Measurements from ENCODE around the gene TSNAXIP1. TPM values are rescaled to one million over a fixed set of nuclear protein-coding genes. Genes with fewer than 3 reads are reported as not detected.
A peak's percentile ranks its signal among the peaks of the same experiment; 100 is the strongest.

Gene TSNAXIP1
- not detected in 2 replicates for total RNA-seq (2013; cell fraction: nucleolus; rRNA removed)
- 0.22 and 0.23 TPM in 2 replicates for total RNA-seq (2014; rRNA removed)
- 0.23 and 0.45 TPM in 2 replicates for total RNA-seq (2014; rRNA removed; fragmentation: Illumina TruSeq; extraction: Trizol)
- 0.13 and 0.62 TPM in 2 replicates for total RNA-seq (2021)
- 0.10 TPM for polyA plus RNA-seq (2011; ENCODE audit: low read depth)
- polyA plus RNA-seq (2011; rRNA removed) = 0.19 and 0.20 TPM in 2 replicates
- 0.13 and 0.25 TPM in 2 replicates for polyA plus RNA-seq (2011; cell fraction: cytosol; rRNA removed)
- polyA plus RNA-seq (2011; cell fraction: nucleus; rRNA removed) = 1.9 and 2.2 TPM in 2 replicates
- 0.14 and 0.30 TPM in 2 replicates for polyA plus RNA-seq (2012)
- 0.16 TPM in 1 of 2 replicates, not detected in the other for polyA plus RNA-seq (2014; fragmentation: Illumina TruSeq; extraction: Trizol)
- under 1 TPM in 1 of 2 experiments, not detected in 1; 0.09 TPM for polyA plus RNA-seq (2014; fragmentation: Nextera tagmentation; extraction: Ambion mirVana)
- 0.37 and 1.2 TPM in 2 replicates for polyA plus RNA-seq (2014; rRNA removed)
- under 1 TPM; 0.48 to 0.63 TPM for polyA plus RNA-seq (2016; fragmentation: Nextera tagmentation; extraction: Ambion mirVana)
- 0.15 and 0.51 TPM in 2 replicates for polyA minus RNA-seq (2011; rRNA and poly(A)+ RNA removed)
- not detected in 2 replicates for polyA minus RNA-seq (2011; cell fraction: cytosol; rRNA and poly(A)+ RNA removed)
- 0.36 and 1.1 TPM in 2 replicates for polyA minus RNA-seq (2011; cell fraction: nucleus; rRNA and poly(A)+ RNA removed)
- Bru-seq, nascent RNA = percentile 13 among the genes with signal in this experiment
- percentile 7 among the genes with signal in this experiment for BruChase-seq, experiment 1, labeled RNA remaining after a 6-hour chase
- percentile 7 among the genes with signal in this experiment for BruChase-seq, experiment 2, labeled RNA remaining after a 2-hour chase
- long read RNA-seq, experiment 1 = 0 reads
- long read RNA-seq, experiment 2 = 0 reads

- Histone ChIP-seq H3K4me1 (ENCODE audit: control insufficient read depth, insufficient read depth, low read length) (peaks cover 22% of the 10 kb centered on the region), H3K9me3 (replicated peaks; ENCODE audit: control insufficient read depth, insufficient read depth, low read length) (no peaks in the 10 kb centered on the region), H3K36me3 (ENCODE audit: control insufficient read depth in 2 of 2, insufficient read depth in 2 of 2, low read length in 1 of 2) (0 out of 4 replicates have a peak, but pooled peaks cover 0 to 2% of the 10 kb centered on the region in 2 experiments), H3K4me2 (ENCODE audit: control insufficient read depth, insufficient read depth) (peak within 1 kb of the TSS; percentile 92), H3K27ac (ENCODE audit: control insufficient read depth, insufficient read depth) (peak within 1 kb of the TSS; percentile 75), H2AFZ (ENCODE audit: control insufficient read depth, low read depth, low read length) (peak within 1 kb of the TSS; percentile 98), H3K4me3 (peak within 1 kb of the TSS; percentile 94), H3K79me2 (ENCODE audit: control insufficient read depth, insufficient read depth, low read length) (peaks cover 40% of the 10 kb centered on the region), H4K20me1 (ENCODE audit: control insufficient read depth, insufficient read depth) (no peaks in the 10 kb centered on the region), H3K9ac (ENCODE audit: control insufficient read depth, insufficient read depth, low read length) (peak within 1 kb of the TSS; percentile 86), H3K27me3 (replicated peaks in 1 of 2; ENCODE audit: control insufficient read depth in 2 of 2, insufficient read depth in 2 of 2, low read length in 1 of 2) (no peaks in the 10 kb centered on the region)
- FAIRE-seq (peak; percentile 89), DNase-seq (ENCODE audit: low read depth, low spot score) (peak; percentile 99), ATAC-seq (peak; percentile 93)
- in situ Hi-C loops (cut with MboI) = no loop called here
- ChIA-PET SMC1A (ENCODE audit: uncharacterized antibody, unreplicated experiment) (interaction anchor here (0.6 to 2.0 kb wide), 16 partner anchors 9 to 314 kb away, joined by 3 to 13 read pairs (median 3); partner anchors contain the start of gene GFOD2), RAD21 (ENCODE audit: unreplicated experiment) (interaction anchor here (0.7 to 3.0 kb wide), 13 partner anchors 10 to 286 kb away, joined by 3 to 18 read pairs (median 4); partner anchors contain the start of genes GFOD2, NUTF2 and PSMB10), CTCF (interaction anchor here (0.7 to 3.0 kb wide), 15 partner anchors 9 to 317 kb away, joined by 3 to 41 read pairs (median 4); partner anchors contain the start of gene CARMIL2), POLR2A (interaction anchor here (0.5 to 1.3 kb wide), 11 partner anchors 9 to 278 kb away, joined by 3 to 9 read pairs (median 4); partner anchors contain the start of genes GFOD2, NFATC3 and NUTF2)
- intact Hi-C loops (cut with micrococcal nuclease; ENCODE audit: unreplicated experiment) = loop anchor here (2.0 kb wide), 2 partner anchors 88 to 134 kb away; partner anchors contain the start of gene GFOD2
- under 1% methylated on average over 54 of the region's 54 CpGs for WGBS (ENCODE audit: insufficient coverage, insufficient replicate concordance, low lambda C conversion rate, missing lambda C conversion rate)
- BruUV-seq (replicated peaks) = no TSS peak
- no peak for TF ChIP-seq MYB (IDR thresholded peaks at IDR 0.05; ENCODE audit: borderline replicate concordance, low read depth, low read length)
- TF ChIP-seq SREBF1 (IDR thresholded peaks at IDR 0.05; ENCODE audit: low read length) = peak; percentile 86
- no peak for TF ChIP-seq PRDM15 (CRISPR knock-in tag; IDR thresholded peaks at IDR 0.05)
- no peak for TF ChIP-seq ZSCAN29 (IDR thresholded peaks at IDR 0.05)
- TF ChIP-seq CUX1 (IDR thresholded peaks at IDR 0.05; ENCODE audit: insufficient replicate concordance, low read depth, low read length) = peak; percentile 40
Measured at GRCh38 chr16:67806428-67807147, at the start of gene TSNAXIP1, which contains the start of gene RANBP10. TSNAXIP1 (plus strand) TSS chr16:67806889; CDS start chr16:67807150, 261 bp downstream. RANBP10 (minus strand) TSS chr16:67806560; CDS start chr16:67806536, 24 bp downstream.
